Nucleus accumbens (tissue), 56 donors: ENCODE data around the gene SIX6.
"Not testable (repeated sequence)": the region's sequence is repeated elsewhere in the genome, so short reads cannot be mapped to it uniquely, and the experiment has no call there.

ENCODE experiments used
- DNase-seq, 56 donors: peaks; one replicate each; lab custom pipeline; 2025; lab: John Stamatoyannopoulos, UW

SIX6 gene

DNA sequence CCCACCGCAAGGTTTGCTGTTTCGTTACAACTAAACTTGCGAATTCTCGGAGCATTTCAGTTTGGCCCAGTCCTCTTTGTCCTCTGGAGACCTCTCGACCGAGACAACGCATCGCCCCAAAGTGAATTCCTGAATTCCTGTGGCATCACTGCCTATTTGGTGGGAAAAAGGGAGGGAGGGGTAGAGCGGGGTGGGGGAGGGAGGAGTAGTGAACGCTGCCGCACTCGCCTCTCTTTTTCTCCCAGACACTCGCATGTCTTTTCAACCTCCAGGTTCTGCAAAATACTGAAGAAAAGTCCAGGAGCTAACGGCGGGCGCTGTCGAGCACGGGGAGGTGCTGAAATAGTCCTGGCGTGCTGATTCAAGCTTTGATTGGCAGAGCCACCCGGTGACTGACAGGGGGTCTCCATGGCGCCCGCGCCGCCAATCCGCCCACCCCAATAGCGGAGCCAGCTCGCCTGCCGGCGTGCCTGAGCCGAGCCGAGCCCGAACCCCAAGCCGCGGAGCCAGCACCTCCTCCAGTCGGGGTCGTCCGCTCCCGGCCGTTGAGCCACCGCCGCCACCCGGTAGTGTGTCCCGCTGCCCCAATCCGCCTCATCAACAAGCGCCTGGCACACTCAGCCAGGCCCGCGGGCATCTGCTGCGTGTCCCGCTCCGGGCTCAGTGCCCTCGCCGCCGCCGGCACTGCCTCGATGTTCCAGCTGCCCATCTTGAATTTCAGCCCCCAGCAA lies at the start of gene SIX6:
SIX6 (plus strand) TSS at position 440 of the 731 bp plus-strand sequence; CDS start at position 693, 253 bp downstream.
- no peak for DNase-seq

DNA sequence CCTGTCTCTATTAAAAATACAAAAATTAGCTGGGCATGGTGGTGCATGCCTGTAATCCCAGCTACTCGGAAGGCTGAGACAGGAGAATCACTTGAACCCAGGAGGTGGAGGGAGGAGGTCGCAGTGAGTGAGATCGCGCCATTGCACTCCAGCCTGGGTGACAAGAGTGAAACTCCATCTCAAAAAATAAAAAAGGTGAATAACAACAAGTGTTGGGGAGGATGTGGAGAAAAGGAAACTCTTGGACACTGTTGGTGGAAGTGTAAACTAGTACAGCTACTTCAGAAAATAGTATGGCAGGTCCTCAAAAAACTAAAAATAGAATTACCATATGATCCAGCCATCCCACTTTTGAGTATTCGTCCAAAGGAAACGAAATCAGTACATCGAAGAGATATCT lies 28.7 kb upstream of the SIX6 start:
- not testable (repeated sequence) for DNase-seq

DNA sequence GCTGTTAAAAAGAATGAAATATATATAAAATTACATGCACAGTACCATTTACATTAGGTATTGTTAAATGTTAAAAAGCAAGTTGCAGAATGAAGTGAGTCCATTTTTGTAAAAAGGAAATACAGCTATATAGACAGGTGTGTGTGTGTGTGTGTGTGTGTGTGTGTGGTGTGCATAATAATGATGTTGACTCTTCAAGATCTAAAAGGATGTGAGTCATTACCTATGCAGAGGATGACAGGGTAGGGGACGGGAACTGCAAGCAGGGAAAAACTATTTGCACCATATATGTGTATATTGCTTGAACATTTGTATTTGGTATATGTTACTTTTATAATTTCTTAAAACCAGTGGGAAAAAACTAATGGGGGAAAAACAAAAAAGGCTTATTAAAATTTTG lies 26.2 kb upstream of the SIX6 start:
- no peak for DNase-seq

DNA sequence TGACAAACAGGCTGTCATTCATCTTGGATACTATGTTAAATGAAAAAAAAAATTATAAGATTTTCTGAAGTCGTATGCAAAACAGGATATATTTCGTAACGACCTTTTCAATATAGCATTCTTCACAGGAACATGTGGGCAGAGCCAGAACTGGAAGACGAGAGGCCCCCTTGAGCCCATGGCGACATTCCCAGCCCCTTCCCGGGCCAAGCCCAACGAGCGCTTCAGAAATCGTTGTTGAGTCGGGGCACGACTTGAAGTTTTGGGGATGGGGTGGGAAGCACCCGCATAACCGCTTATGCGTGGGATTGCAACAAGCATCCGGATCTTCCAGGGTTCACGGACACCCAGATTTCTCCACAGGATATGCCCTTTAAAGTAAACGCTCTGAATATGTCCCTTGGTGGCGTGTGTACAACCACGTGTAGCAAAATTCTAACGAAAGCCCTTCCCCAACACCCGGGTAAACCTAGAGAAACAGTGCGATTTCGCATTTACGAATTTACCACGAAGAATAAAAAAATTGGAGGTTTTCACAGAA lies 23.8 kb upstream of the SIX6 start:
- DNase-seq = no peak

DNA sequence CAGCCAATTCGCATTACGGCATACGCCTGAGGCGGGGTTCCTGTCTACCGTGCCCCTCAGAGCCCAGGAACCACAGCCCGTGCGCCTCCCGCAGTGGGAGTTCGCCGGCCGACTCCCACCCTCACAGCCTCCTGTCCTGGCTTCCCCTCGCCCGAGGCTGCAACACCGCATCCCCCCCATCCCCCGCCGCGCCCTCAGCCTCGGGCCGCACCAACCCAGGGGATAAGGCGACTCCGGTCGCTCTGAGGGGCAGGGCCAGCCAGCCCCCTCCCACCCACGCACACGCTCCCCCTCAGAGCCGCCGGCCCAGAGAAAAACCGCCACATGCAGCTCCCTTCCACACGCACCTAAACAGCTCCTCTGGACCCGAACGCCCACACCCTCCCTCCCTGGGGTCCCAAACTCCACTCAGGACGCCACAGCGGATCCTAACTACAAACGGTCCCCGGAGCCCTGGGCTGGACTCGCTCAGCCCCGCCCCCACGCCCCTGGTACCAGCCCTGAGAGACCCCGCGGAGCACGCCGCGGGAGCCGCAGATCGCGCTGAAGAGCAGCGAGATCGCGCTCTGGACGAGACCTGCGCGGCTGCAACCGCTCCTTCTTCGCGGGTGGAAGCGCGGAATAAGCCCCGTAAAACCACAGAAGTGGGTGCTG lies 23.2 kb upstream of the SIX6 start, which contains the start of gene C14orf39:
C14orf39 (minus strand) TSS at position 466 of the 654 bp plus-strand sequence. CDS start 985 bp downstream, outside the sequence.
- DNase-seq = no peak

DNA sequence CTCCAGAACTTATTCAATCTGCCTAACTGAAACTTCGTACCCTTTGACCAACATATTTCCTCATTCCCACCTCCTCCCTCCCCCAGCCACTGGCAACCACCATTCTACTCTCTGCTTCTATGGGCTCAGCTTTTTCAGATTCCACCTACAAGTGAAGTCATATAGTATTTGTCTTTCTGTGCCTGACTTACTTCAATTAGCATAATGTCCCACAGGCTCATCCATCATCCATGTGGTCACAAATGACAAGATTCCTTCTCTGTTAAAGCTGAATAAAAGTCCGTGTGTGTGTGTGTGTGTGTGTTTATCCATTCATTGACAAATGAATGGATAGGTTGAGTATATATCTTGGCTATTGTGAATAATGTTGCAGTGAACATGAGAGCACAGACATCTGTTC lies 21.7 kb upstream of the SIX6 start:
- no peak for DNase-seq

DNA sequence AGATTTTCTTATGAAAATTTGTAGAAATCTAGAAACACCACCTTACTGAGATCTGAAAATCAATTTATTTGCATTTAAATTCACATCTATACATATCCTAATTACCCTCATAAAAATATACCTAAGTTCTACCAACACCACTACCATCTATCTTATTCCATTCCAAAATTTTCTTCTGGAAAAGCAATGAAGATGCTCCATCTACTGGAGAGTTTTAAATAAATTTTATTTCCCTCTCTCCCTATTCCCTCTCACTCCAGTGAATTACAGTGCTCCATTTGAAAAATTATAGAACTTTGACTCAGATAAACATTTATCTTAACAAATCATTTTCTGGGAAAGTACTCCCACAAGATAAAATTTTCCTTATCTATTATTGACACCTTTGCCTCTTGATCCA lies 20.8 kb upstream of the SIX6 start:
- DNase-seq = no peak

DNA sequence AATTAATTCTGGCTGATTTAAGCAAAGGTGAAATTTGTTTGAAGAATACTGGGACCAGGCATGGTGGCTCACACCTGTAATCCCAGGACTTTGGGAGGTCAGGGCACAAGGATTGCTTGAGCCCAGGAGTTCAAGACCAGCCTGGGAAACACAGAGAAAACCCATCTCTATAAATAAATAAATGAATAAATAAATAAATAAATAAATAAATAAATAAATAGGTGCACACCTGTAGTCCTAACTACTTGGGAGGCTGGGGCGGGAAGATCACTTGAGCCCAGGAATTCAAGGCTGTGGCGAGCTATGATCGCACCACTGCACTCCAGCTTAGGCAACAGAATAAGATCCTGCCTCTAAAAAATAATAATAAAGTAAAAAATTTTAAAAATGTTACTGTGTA lies 18.7 kb upstream of the SIX6 start:
- no peak for DNase-seq

DNA sequence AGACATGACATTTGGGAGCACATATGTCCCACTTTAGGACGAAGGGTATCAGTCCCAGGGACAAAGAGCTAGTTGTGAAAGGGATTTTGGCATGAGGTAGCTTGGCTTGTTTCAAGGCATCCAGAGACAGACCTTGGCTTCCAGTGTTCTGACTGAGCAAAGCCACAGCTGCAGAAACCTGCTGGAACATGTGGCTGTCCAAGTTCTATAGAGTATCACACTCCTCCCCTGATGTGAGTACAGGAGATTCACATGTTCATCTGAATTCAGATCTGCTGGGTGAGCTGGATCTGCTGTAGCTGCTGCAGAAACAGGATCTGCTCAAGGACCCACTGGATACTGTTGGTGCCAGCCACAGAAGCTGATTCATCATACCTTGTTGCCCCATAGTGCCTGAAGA lies 13.0 kb upstream of the SIX6 start:
- DNase-seq = no peak

DNA sequence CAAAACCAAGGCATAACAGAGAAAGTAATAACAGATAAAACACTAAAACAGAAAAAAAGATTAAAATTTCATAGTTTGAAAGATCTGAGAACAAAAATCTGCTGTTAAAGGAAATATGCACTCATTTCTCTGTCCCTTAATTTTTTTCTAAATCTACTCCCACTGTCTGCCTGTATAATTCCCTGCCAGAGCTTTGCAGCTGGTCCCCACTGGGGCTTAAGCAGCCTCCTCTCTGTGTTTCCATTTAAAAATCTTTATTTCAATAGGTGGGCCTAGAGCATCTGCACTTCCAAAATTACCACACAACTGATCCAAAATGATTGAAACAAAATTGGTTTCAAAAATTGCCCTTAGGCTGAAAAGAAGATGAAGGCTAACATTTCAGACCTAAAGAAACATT lies 6.4 kb upstream of the SIX6 start:
- DNase-seq = no peak

DNA sequence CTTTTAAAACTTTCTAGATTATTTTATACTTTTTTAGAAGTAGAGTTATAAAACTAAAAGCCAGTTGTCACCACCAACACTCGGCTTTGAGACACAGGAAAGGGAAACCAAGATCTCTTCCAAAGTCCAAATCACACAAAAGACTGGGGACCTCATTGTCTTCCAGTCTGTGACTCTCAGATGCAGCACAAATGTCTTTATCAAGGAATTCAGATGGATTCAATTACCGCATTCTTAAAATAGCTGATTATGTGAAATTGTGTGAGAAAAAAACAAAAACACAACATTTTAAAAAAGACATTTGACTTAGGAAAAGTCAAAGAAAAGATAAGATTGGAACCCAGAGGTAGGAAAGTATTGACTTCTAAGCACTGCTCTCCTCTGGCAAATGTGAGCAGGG lies 3.5 kb upstream of the SIX6 start:
- no peak for DNase-seq

DNA sequence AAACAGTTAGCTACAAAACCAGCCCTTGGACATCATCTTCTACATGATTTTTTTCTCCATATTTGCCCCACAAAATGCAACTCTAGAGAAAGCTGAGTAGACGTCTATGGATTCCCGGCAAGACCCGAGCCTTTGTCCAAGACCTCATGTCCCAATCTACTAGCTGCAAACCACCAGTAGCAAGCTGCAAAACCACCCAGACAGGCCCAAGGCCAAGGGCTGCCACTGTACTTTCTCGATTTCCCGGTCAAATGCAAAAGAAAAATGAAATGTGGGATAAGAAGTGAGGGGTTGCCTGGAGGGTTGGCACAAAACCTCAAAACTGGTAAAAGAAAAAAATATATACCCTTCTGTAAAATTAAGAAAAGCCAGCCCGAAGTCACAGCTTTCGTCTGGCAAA lies 2.9 kb upstream of the SIX6 start:
- no peak for DNase-seq

DNA sequence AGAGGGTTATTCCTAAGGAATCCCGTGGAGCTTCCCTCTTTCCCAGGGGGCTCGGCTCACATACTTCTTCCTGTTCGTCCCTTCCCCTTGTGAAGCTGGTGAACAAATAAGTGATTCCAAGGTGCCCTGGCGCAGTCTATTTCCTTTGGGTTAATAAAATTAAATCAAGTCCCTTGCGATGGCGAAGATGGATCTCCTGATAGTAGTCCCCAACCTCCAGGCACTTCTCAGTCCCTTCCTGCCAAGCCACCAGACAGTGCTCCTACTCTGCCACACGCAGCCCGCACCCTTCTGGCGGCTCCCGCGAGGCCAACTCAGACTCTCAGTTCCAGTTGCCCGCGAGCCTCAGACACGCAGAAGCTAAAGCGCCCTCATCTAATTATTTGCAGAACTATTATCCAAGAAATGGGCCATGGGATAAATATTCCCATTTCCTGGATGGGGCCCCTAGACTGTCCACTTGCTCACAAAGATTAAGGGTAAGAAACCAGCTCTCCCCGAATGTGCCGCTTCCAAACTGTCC lies 2.4 kb upstream of the SIX6 start:
- no peak for DNase-seq

DNA sequence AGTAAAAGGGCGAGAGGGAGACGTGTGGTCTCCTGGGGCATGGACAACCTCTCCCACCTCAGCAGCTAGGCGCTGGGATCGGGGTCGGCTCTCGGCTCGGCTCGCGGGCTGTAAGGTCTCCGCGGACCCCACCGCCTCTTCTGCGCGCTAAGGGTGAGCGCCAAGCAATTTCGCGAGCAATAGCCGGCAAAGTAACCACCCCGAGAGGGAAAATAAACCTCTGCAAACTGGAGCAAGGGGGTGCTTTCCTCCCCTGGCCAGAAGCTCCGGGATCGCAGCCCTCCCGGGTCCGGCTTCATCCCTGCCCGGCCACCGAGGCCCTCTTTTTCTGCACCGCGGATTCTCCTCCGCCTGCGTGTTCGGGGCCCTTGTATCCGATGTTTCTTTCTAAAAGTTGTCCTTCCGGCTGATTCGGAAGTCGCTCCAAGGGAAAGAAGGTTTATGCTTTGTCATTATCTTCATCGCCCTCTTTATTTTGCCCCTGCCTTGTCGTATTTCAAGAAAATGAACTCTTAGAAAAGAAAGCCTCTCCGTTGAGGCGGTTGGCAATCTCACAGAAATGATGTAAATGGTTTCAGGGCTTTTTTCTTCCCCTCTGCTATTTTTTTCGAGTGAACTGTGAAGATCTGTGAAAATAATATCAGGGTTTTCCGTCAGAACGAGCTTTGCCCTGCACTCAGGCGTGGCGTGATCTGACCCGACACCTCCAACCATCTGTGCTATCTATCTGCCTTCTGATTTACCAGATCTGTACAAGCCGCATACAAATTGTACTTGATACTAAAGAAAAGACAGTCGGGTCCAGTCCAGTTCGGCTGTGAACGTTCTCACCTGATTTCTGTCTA lies 1.7 kb upstream of the SIX6 start:
- DNase-seq = no peak

DNA sequence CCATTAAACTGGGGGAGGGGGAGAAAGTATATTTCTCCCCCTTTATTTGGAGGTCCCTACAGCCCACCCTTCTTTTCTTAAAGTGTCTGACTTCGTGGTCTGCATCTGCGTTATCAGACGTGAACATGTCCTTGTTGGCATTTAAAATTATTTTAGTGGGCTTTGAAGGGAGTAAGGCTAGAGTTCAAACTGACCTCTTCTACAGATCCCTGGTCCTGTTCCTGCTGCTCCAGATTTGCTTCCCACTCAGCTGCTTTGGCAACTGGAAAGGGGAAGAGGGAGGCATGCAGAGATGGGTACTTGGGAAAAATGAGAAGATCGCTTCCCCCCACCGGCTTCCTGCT lies 611 bp upstream of the SIX6 start:
- DNase-seq = no peak

DNA sequence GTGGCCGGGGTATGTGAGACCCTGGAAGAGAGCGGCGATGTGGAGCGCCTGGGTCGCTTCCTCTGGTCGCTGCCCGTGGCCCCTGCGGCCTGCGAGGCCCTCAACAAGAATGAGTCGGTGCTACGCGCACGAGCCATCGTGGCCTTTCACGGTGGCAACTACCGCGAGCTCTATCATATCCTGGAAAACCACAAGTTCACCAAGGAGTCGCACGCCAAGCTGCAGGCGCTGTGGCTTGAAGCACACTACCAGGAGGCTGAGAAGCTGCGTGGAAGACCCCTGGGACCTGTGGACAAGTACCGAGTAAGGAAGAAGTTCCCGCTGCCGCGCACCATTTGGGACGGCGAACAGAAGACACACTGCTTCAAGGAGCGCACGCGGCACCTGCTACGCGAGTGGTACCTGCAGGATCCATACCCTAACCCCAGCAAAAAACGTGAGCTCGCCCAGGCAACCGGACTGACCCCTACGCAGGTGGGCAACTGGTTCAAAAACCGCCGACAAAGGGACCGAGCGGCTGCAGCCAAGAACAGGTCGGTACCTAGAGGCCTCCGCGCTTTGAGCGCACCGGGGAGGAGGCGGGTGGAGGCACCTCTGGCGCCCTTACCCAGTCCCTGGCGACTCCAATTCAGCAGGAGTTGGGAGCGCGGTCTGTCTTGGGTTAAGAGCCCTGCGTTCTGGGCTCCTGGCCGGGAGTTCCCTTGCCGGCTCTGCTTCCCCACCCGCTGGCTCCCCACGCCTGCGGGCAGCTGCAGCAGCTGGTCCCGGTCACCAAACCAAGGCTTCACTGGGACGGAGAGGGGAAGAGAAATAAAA lies 700 bp downstream of the SIX6 start:
- no peak for DNase-seq

DNA sequence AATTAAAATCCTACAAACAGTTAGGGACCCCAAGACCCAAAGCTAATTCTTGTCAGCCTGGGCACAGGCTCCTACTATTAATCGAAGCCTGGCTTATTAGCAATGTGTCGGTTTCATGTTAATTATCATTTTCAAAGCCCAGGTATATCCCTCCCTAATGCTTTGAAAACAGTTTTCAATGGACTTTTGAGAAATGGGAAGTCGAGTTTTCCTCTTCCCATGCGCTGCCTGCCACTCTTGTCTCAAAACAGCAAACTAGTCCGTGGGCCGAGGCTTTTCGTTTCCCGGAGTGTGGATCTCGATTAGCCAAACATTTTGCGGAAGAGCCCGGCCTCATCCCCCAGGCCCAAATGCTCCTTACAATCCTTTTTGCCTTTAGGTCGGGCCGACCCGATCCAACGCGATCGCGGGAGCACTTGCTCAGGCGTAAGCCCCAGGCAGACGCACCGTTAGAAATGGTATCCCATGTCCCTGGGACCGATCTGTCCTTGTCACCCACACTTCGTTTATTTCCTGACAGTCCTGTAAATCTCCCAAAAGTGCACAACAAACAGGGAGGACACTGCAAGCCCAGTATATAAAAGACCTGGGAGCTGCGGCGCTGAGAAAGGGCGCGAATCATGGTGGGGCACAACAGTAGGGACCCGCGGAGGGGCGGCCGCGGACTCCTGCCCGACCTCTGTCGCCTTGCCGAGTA lies 1.5 kb downstream of the SIX6 start:
- no peak for DNase-seq

DNA sequence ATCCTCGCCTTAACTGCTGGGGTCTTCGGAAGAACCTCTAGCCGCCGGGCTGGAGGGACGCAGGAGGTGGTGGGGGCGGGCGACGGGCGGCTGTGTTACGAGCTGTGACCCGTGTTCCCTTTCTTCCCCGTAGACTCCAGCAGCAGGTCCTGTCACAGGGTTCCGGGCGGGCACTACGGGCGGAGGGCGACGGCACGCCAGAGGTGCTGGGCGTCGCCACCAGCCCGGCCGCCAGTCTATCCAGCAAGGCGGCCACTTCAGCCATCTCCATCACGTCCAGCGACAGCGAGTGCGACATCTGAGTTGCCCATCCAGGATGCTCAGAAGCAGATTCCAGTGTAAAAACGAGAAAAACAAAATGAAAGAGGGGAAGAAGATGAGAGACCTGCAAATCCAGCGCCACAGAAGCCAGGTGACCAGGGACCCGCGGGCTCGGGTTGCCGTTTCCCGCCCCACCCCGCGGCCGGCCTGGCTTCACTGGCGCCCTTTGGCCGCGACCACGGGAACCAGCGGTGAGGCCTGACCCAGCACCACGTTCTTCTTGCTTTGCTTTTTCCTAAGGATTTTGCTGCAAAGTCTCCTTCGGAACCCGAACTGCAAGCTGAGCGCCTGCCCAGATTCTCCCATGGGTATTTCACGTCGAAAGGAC lies 2.1 kb downstream of the SIX6 start:
- no peak for DNase-seq

DNA sequence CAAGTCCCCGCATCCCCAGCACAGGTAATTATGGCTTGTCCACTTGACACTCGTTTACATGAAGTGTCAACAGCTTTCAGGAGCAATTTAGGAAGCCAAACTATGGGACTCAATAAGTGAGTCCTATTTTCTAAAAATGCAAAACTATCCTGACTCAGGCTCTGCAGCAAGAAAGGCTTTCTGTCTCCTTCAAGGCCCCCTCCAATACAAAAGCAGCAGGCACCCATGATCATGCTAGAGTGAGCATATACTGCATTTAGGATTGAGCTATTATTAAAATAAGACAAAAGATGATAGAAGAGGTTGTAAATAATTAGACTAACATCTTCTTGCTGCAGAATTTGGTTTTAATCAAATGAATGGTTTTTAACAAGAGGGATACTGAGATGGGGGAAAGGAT lies 3.2 kb downstream of the SIX6 start:
- DNase-seq = no peak
